Measurements from ENCODE around the gene ARHGAP28.
"Not testable (repeated sequence)": the region's sequence is repeated elsewhere in the genome, so short reads cannot be mapped to it uniquely, and the experiment has no call there.

ARHGAP28 gene

GRCh38 chr18:6821356-6821755 lies 91.8 kb downstream of the ARHGAP28 start:
- no peak for DNase-seq

GRCh38 chr18:6827161-6827560 lies 97.6 kb downstream of the ARHGAP28 start:
- DNase-seq = not testable (repeated sequence)

- DNase-seq = not testable (repeated sequence)
Observed at GRCh38 chr18:6827566-6827965, 98.0 kb downstream of the ARHGAP28 start.

- no peak for DNase-seq
Observed at GRCh38 chr18:6830916-6831315, 101.4 kb downstream of the ARHGAP28 start.

- DNase-seq = no peak
Observed at GRCh38 chr18:6835345-6835744, 105.8 kb downstream of the ARHGAP28 start.

GRCh38 chr18:6836331-6836730 lies 106.8 kb downstream of the ARHGAP28 start:
- no peak for DNase-seq

GRCh38 chr18:6837904-6838303 lies 108.4 kb downstream of the ARHGAP28 start:
- DNase-seq = no peak

- DNase-seq = no peak
Observed at GRCh38 chr18:6842081-6842480, 112.6 kb downstream of the ARHGAP28 start.

- DNase-seq = no peak
Observed at GRCh38 chr18:6843308-6843707, 113.8 kb downstream of the ARHGAP28 start.

GRCh38 chr18:6845521-6845920 lies 116.0 kb downstream of the ARHGAP28 start:
- not testable (repeated sequence) for DNase-seq

GRCh38 chr18:6850396-6850795 lies 120.9 kb downstream of the ARHGAP28 start:
- no peak for DNase-seq

GRCh38 chr18:6851480-6851879 lies 122.0 kb downstream of the ARHGAP28 start:
- DNase-seq = no peak

- DNase-seq = no peak
Observed at GRCh38 chr18:6854811-6855210, 125.3 kb downstream of the ARHGAP28 start.

GRCh38 chr18:6855767-6856166 lies 126.3 kb downstream of the ARHGAP28 start:
- no peak for DNase-seq

- DNase-seq = no peak
Observed at GRCh38 chr18:6857300-6857699, 127.8 kb downstream of the ARHGAP28 start.

GRCh38 chr18:6859676-6860422 lies 130.3 kb downstream of the ARHGAP28 start:
- no peak for DNase-seq

GRCh38 chr18:6860804-6861448 lies 131.4 kb downstream of the ARHGAP28 start:
- no peak for DNase-seq

GRCh38 chr18:6865251-6865650 lies 135.7 kb downstream of the ARHGAP28 start:
- no peak for DNase-seq

- DNase-seq = no peak
Observed at GRCh38 chr18:6866552-6867085, 137.1 kb downstream of the ARHGAP28 start.

GRCh38 chr18:6868033-6868432 lies 138.5 kb downstream of the ARHGAP28 start:
- no peak for DNase-seq

- no peak for DNase-seq
Observed at GRCh38 chr18:6871566-6871965, 142.1 kb downstream of the ARHGAP28 start.

- no peak for DNase-seq
Observed at GRCh38 chr18:6873040-6873751, 143.7 kb downstream of the ARHGAP28 start.

- no peak for DNase-seq
Observed at GRCh38 chr18:6874315-6874714, 144.8 kb downstream of the ARHGAP28 start.

GRCh38 chr18:6875749-6876148 lies 146.2 kb downstream of the ARHGAP28 start:
- no peak for DNase-seq

Data from activated effector memory CD4-positive, alpha-beta T cell treated with anti-CD3 and anti-CD28 coated beads, Interleukin-2, amount 50 U/mL, for 16 hours (primary cell).